Neuron (in vitro differentiated cells): Measurements from ENCODE around the gene INSRR.

Experiments used
- H2AFZ ChIP-seq: one replicate; pipeline ENCODE4 v1.6.1; 2013; ENCODE audit warnings: low read depth, mild to moderate bottlenecking, inconsistent platforms, low read length, moderate library complexity
- H3K27me3 ChIP-seq: one replicate; pipeline ENCODE4 v1.6.1; 2013; ENCODE audit warnings: low read length; ENCODE audit not compliant: insufficient read depth
- H3K36me3 ChIP-seq: one replicate; pipeline ENCODE4 v1.6.1; 2013; ENCODE audit warnings: low read length; ENCODE audit not compliant: insufficient read depth
- H3K4me1 ChIP-seq: one replicate; pipeline ENCODE4 v1.6.1; 2013; ENCODE audit warnings: low read length; ENCODE audit not compliant: insufficient read depth
- H3K4me3 ChIP-seq: 2 replicates; pipeline ENCODE4 v1.5.1; 2013; ENCODE audit warnings: mild to moderate bottlenecking, low read length, moderate library complexity
- H3K9me3 ChIP-seq: one replicate; pipeline ENCODE4 v1.6.1; 2013; ENCODE audit warnings: low read length

The INSRR gene

DNA sequence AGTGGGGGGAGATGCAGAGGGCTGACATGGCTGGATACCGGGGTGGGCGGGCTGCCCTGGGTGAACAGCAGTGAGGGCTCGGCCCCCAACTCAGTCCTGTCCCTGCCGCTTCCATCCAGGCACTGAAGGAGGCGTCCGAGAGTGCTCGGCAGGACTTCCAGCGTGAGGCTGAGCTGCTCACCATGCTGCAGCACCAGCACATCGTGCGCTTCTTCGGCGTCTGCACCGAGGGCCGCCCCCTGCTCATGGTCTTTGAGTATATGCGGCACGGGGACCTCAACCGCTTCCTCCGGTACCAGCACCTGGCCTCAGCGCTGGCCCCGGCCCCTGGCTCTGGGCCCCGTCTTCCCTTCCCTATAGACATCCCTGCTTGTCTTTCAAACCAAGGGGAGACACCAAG lies 17.4 kb upstream of the INSRR start:
- Histone ChIP-seq H3K27me3 (peaks cover 58% of the 10 kb centered on the region), H3K9me3 (no peaks in the 10 kb centered on the region), H3K4me1 (no peaks in the 10 kb centered on the region), H3K4me3 (no peak overlapping the region), H3K36me3 (no peaks in the 10 kb centered on the region), H2AFZ (no peak overlapping the region)

GRCh38 chr1:156875341-156875615 lies 16.4 kb upstream of the INSRR start:
- Histone ChIP-seq H3K9me3 (no peaks in the 10 kb centered on the region), H3K27me3 (peaks cover 63% of the 10 kb centered on the region), H3K4me1 (no peaks in the 10 kb centered on the region), H3K36me3 (no peaks in the 10 kb centered on the region), H2AFZ (no peak overlapping the region), H3K4me3 (no peak overlapping the region)

DNA sequence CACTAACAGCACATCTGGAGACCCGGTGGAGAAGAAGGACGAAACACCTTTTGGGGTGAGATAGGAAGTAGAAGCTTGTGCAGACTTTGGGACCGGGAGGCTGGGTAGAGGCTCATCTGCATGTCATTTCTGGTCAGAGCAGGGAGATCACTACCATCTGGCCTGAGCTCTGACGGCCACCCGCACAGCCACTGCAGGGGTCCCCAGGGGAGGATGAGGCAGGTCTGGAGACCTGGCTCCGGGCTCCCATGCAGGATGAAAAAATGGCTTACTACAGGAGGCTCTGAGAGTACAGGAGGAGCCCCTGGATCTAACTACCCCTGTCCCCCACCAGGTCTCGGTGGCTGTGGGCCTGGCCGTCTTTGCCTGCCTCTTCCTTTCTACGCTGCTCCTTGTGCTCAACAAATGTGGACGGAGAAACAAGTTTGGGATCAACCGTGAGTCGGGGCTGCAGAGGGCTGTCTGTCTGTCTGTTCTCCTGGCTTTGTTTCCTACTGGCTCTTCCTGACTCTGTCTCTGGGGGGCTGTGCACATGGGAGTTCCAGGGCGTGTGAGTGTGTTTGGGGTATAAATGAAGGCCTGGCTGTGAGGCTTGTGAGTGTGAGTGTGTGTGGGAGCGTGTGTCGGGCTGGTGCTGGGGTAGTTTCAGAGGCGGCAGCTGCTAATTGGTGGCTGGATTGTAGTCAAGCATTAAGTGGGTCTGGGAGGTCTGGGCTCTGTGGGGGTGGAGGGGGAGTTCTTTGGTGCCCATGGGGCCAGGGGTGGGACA lies 15.8 kb upstream of the INSRR start:
- Histone ChIP-seq H3K36me3 (no peaks in the 10 kb centered on the region), H3K9me3 (no peaks in the 10 kb centered on the region), H3K4me1 (no peaks in the 10 kb centered on the region), H3K4me3 (no peak overlapping the region), H3K27me3 (peaks cover 64% of the 10 kb centered on the region), H2AFZ (no peak overlapping the region)

- H3K27me3 ChIP-seq: peaks cover 64% of the 10 kb centered on the region
- no peaks in the 10 kb centered on the region for H3K36me3 ChIP-seq
- no peaks in the 10 kb centered on the region for H3K9me3 ChIP-seq
Measured at GRCh38 chr1:156874142-156874541, 15.2 kb upstream of the INSRR start.

GRCh38 chr1:156873659-156874058 lies 14.7 kb upstream of the INSRR start:
- no peaks in the 10 kb centered on the region for H3K9me3 ChIP-seq
- peaks cover 59% of the 10 kb centered on the region for H3K27me3 ChIP-seq
- H3K36me3 ChIP-seq: no peaks in the 10 kb centered on the region
- no peaks in the 10 kb centered on the region for H3K4me1 ChIP-seq
- no peak overlapping the region for H3K4me3 ChIP-seq
- H2AFZ ChIP-seq: no peak overlapping the region

More at GRCh38 chr1:156874142-156874541, 15.2 kb upstream of the INSRR start:
- Histone ChIP-seq H3K4me1 (no peaks in the 10 kb centered on the region), H3K4me3 (no peak overlapping the region), H2AFZ (no peak overlapping the region)

GRCh38 chr1:156869455-156869854 lies 10.5 kb upstream of the INSRR start:
- H3K27me3 ChIP-seq: peaks cover 39% of the 10 kb centered on the region

DNA sequence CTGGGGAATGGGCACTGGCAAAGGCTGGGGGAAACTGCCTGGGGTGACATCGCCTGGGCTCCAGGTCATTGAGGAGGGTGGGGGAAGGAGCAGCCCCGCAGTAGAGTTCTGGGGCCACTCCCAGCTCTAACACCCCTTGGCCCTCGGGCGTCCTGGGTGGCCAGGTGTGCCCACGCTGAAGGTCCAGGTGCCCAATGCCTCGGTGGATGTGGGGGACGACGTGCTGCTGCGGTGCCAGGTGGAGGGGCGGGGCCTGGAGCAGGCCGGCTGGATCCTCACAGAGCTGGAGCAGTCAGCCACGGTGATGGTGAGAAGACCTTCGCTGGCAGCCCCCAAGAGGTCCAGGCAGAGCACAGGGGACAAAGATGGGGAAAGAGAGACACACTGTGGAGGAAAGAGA lies 9.4 kb upstream of the INSRR start:
- Histone ChIP-seq H2AFZ (no peak overlapping the region), H3K9me3 (no peaks in the 10 kb centered on the region), H3K36me3 (no peaks in the 10 kb centered on the region), H3K27me3 (peaks cover 39% of the 10 kb centered on the region), H3K4me1 (peaks cover 18% of the 10 kb centered on the region), H3K4me3 (no peak overlapping the region)

More at GRCh38 chr1:156869455-156869854, 10.5 kb upstream of the INSRR start:
- Histone ChIP-seq H3K36me3 (no peaks in the 10 kb centered on the region), H2AFZ (no peak overlapping the region), H3K4me3 (no peak overlapping the region), H3K9me3 (no peaks in the 10 kb centered on the region), H3K4me1 (peaks cover 16% of the 10 kb centered on the region)

DNA sequence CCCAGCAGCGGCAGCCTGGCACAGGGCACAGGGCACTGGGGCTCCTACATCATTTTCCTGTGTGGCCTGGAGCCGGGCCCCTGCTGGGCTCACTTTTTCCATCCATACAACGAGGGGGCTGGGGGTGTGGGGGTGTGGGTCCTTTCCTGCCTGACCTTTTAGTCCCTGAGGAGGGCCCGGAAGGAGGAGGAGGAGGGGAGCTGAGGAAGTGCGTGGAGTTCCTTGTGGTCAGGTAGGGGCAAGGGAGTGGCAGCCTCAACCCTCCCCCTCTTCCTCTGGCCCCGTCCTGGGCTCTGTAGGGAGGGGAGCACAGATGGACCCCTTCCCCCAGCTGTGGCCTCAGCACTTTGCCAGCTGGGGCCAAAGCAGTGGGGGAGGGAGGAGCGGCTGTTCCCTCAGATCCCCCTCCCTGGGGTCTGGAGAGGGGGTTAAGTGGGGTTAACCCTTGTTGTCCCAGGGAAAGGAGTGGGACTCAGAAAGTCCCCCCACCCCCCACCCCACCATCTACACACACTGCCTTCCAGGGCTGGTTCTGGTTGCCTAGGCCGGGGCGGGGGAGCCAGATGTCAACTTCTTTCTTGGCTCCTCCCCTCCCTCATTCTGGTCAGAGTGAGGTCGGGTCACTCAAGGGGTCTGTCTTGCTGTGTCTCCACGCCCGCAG lies 7.5 kb upstream of the INSRR start:
- Histone ChIP-seq H3K27me3 (peaks cover 58% of the 10 kb centered on the region), H3K4me3 (no peak overlapping the region), H3K36me3 (no peaks in the 10 kb centered on the region), H2AFZ (no peak overlapping the region), H3K9me3 (no peaks in the 10 kb centered on the region), H3K4me1 (peaks cover 22% of the 10 kb centered on the region)

- no peak overlapping the region for H2AFZ ChIP-seq
- no peaks in the 10 kb centered on the region for H3K36me3 ChIP-seq
- H3K4me1 ChIP-seq: peaks cover 22% of the 10 kb centered on the region
- H3K4me3 ChIP-seq: no peak overlapping the region
- H3K27me3 ChIP-seq: peaks cover 62% of the 10 kb centered on the region
- no peaks in the 10 kb centered on the region for H3K9me3 ChIP-seq
Measured at GRCh38 chr1:156865865-156866248, 6.9 kb upstream of the INSRR start.

DNA sequence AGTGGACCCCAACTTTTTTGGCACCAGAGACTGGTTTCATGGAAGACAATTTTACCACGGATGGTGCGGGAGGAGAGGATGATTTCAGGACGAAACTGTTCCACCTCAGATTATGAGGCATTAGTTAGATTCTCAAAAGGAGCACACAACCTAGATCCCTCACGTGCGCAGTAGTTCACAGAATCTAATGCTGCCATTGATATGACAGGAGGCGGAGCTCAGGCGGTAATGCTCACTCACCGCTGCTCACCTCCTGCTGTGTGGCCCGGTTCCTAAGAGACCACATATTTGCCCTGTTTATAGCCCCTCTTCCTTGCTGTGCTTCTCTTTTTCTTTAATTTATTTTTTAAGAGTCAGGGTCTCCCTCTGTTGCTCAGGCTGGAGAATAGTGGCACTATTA lies 6.3 kb upstream of the INSRR start:
- peaks cover 24% of the 10 kb centered on the region for H3K4me1 ChIP-seq
- no peaks in the 10 kb centered on the region for H3K36me3 ChIP-seq
- H3K27me3 ChIP-seq: peaks cover 61% of the 10 kb centered on the region
- H2AFZ ChIP-seq: no peak overlapping the region
- H3K9me3 ChIP-seq: no peaks in the 10 kb centered on the region
- no peak overlapping the region for H3K4me3 ChIP-seq

GRCh38 chr1:156864796-156865195 lies 5.9 kb upstream of the INSRR start:
- H3K36me3 ChIP-seq: no peaks in the 10 kb centered on the region
- H3K4me3 ChIP-seq: no peak overlapping the region
- peaks cover 29% of the 10 kb centered on the region for H3K4me1 ChIP-seq
- no peak overlapping the region for H2AFZ ChIP-seq
- no peaks in the 10 kb centered on the region for H3K9me3 ChIP-seq
- H3K27me3 ChIP-seq: peaks cover 59% of the 10 kb centered on the region

DNA sequence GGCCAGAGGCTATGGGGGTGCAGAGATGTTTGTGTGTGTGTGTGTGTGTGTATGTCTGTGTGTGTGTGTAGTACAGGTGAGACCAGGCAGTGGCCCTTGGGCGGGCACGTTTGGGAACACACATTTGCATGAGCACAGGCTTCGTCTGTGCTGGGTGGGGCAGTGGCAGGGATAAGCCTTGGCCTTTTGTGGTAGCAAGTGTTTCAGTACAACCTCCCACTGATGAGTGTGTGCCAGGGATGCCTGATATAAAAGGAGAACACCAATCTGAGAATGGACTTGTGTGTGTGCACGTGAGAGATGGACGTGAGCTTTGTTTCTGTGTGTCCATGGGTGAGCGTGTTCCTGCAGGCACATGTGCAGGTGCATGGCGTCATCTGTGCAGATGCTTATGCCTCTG lies 4.7 kb upstream of the INSRR start:
- H2AFZ ChIP-seq: no peak overlapping the region
- no peak overlapping the region for H3K4me3 ChIP-seq
- H3K36me3 ChIP-seq: no peaks in the 10 kb centered on the region
- H3K27me3 ChIP-seq: peaks cover 66% of the 10 kb centered on the region
- H3K9me3 ChIP-seq: no peaks in the 10 kb centered on the region
- H3K4me1 ChIP-seq: peaks cover 41% of the 10 kb centered on the region

DNA sequence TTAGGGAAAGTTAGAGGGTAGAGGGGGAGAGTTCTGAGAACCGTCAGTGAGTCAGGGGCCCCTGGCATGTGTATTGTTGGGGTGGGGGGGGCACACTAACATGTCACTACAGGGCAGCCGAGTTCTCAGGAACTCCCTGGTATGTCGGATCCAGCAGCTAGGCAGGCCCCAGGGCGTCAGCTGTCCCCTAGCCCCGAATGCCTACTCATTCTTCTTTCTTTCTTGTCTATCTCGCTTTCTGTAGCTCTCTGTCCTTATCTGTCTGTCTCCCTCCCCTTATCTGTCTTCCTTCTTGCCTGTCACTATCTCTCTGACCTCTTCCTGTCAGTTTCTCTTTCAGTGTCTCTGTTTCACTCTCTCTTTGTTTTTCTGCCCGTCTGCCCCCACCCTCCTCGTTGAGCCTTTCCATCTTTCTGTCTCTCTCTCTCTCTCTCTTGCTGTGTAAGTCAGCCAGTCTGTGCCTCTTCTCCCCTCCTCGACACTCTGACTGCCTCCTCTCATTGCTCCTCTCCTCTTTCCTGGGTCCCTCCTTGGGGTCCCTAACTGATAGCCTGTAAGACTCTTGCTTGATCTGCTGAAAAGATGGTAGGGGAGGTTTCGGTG lies 4.2 kb upstream of the INSRR start:
- Histone ChIP-seq H3K27me3 (peaks cover 72% of the 10 kb centered on the region), H2AFZ (no peak overlapping the region), H3K36me3 (no peaks in the 10 kb centered on the region), H3K4me1 (peaks cover 45% of the 10 kb centered on the region), H3K9me3 (no peaks in the 10 kb centered on the region), H3K4me3 (no peak overlapping the region)
